Gastroesophageal sphincter (tissue), 3 donors: ENCODE results near the gene ZC3H10.
A peak's percentile ranks its signal among the peaks of the same experiment; 100 is the strongest.

Experiments used
- POLR2A ChIP-seq, 2 donors: fragments of 450-650 bp; IDR thresholded peaks; one replicate each; pipeline ENCODE4 v1.6.1; 2017; ENCODE audit warnings: antibody characterized with exemption in 2 of 2, mild to moderate bottlenecking in 2 of 2, moderate library complexity in 1 of 2
- POLR2AphosphoS5 ChIP-seq: sonication (generic); formaldehyde crosslinking; IDR thresholded peaks from one replicate; pipeline ENCODE4 v1.6.1; 2017; ENCODE audit warnings: antibody characterized with exemption
- TF ChIP-seq, protein P1 (sequence below), 4 experiments: fragments of 200-600 bp in 2 of 4; fragments of 450-650 bp in 2 of 4; sonication (generic) in 1 of 4; IDR thresholded peaks; one replicate each; pipeline ENCODE4 v1.5.1; 2017 to 2019; ENCODE audit warnings: antibody characterized with exemption in 4 of 4, mild to moderate bottlenecking in 2 of 4, moderate library complexity in 2 of 4

DNA sequence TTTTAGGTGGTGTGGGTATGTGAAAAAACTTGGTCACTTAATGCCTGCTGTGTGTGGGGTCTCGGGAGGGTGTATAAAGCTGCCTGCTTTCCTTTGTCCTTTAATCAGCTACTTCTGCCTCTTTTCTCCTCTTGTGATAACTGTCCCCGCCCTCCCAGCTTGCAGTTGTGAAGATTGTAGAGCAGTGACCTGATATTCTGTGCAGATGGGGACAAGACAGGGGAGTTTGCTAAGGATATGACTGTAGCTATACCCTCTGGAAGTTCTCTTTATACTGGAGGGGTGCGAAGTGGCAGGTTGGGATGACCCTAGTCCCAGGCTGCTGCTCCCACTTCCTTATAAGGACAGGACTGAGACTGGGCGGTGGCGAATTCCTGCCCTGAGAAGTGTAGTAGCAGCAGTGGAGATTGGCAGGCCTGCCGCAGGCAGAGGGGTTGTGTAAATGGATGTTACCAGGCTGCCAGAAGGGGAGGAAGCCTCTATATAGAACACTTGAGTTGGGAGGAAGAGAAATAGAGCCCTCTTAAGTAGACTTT lies 40.9 kb downstream of the ZC3H10 start:
- TF ChIP-seq, protein P1, sequence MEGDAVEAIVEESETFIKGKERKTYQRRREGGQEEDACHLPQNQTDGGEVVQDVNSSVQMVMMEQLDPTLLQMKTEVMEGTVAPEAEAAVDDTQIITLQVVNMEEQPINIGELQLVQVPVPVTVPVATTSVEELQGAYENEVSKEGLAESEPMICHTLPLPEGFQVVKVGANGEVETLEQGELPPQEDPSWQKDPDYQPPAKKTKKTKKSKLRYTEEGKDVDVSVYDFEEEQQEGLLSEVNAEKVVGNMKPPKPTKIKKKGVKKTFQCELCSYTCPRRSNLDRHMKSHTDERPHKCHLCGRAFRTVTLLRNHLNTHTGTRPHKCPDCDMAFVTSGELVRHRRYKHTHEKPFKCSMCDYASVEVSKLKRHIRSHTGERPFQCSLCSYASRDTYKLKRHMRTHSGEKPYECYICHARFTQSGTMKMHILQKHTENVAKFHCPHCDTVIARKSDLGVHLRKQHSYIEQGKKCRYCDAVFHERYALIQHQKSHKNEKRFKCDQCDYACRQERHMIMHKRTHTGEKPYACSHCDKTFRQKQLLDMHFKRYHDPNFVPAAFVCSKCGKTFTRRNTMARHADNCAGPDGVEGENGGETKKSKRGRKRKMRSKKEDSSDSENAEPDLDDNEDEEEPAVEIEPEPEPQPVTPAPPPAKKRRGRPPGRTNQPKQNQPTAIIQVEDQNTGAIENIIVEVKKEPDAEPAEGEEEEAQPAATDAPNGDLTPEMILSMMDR (IDR thresholded peaks at IDR 0.05) = no peak
- TF ChIP-seq POLR2A (IDR thresholded peaks at IDR 0.05) (peak; percentile 83 to 84), POLR2AphosphoS5 (peak; percentile 91)
